HepG2 (cell line): ENCODE data around the gene GHRHR.

Experiments used
- EZH2 ChIP-seq: conservative IDR thresholded peaks from 2 replicates; pipeline ENCODE4 v1.6.1; 2012; ENCODE audit warnings: mild to moderate bottlenecking, low read depth, low read length, moderate library complexity
- SMAD3 ChIP-seq: sonication (generic); formaldehyde crosslinking; IDR thresholded peaks from 2 replicates; pipeline ENCODE4 v1.4.0; 2020; ENCODE audit warnings: missing genetic modification reagents

- no peak for TF ChIP-seq EZH2
- TF ChIP-seq SMAD3: no peak
Observed at GRCh38 chr7:30975256-30975899, 11.6 kb downstream of the GHRHR start.
